ENCODE data around the gene NACC2.
A peak's percentile ranks its signal among the peaks of the same experiment; 100 is the strongest.

The NACC2 gene

GRCh38 chr9:135974220-135974573 lies 120.9 kb downstream of the NACC2 start:
- TF ChIP-seq RARB (CRISPR knock-in tag; IDR thresholded peaks at IDR 0.05) (no peak), TSHZ2 (CRISPR knock-in tag; IDR thresholded peaks at IDR 0.05) (no peak), GLIS3 (CRISPR knock-in tag; IDR thresholded peaks at IDR 0.05) (no peak)
- no peak for ATAC-seq

- TF ChIP-seq OSR1 (CRISPR knock-in tag; IDR thresholded peaks at IDR 0.05) (no peak), BACH2 (CRISPR knock-in tag; IDR thresholded peaks at IDR 0.05; ENCODE audit: borderline replicate concordance) (no peak), ESRRG (CRISPR knock-in tag; IDR thresholded peaks at IDR 0.05) (no peak), ARNTL (CRISPR knock-in tag; IDR thresholded peaks at IDR 0.05; ENCODE audit: borderline replicate concordance, low read depth) (no peak), CREB5 (CRISPR knock-in tag; IDR thresholded peaks at IDR 0.05; ENCODE audit: low read depth) (no peak), ZNF70 (CRISPR knock-in tag; IDR thresholded peaks at IDR 0.05) (no peak), ZNF565 (CRISPR knock-in tag; conservative IDR thresholded peaks at IDR 0.05; ENCODE audit: low read depth) (no peak), ZFP3 (CRISPR knock-in tag; IDR thresholded peaks at IDR 0.05) (no peak), PATZ1 (CRISPR knock-in tag; IDR thresholded peaks at IDR 0.05; ENCODE audit: borderline replicate concordance) (no peak), GLIS3 (CRISPR knock-in tag; IDR thresholded peaks at IDR 0.05) (no peak), ZNF8 (CRISPR knock-in tag; IDR thresholded peaks at IDR 0.05) (no peak), ISL1 (CRISPR knock-in tag; IDR thresholded peaks at IDR 0.05) (no peak), TOX (CRISPR knock-in tag; IDR thresholded peaks at IDR 0.05; ENCODE audit: borderline replicate concordance) (no peak), ZC3H10 (CRISPR knock-in tag; IDR thresholded peaks at IDR 0.05) (no peak), POU6F1 (CRISPR knock-in tag; IDR thresholded peaks at IDR 0.05; ENCODE audit: borderline replicate concordance, low read depth) (no peak), SNAI2 (CRISPR knock-in tag; IDR thresholded peaks at IDR 0.05) (no peak), TCF4 (CRISPR knock-in tag; IDR thresholded peaks at IDR 0.05; ENCODE audit: borderline replicate concordance) (no peak), PPARA (CRISPR knock-in tag; IDR thresholded peaks at IDR 0.05; ENCODE audit: borderline replicate concordance) (no peak), ZFP30 (CRISPR knock-in tag; IDR thresholded peaks at IDR 0.05) (no peak), RARB (CRISPR knock-in tag; IDR thresholded peaks at IDR 0.05) (no peak)
These were observed 121.5 kb downstream of the NACC2 start for GRCh38 chr9:135973277-135974219.

GRCh38 chr9:135971892-135972291 lies 123.2 kb downstream of the NACC2 start:
- TF ChIP-seq ZNF565 (CRISPR knock-in tag; conservative IDR thresholded peaks at IDR 0.05; ENCODE audit: low read depth) (no peak), ARNTL (CRISPR knock-in tag; IDR thresholded peaks at IDR 0.05; ENCODE audit: borderline replicate concordance, low read depth) (no peak), CSDC2 (CRISPR knock-in tag; IDR thresholded peaks at IDR 0.05) (0 out of 2 replicates have a peak, but pooled peaks have one; percentile 75), ISL1 (CRISPR knock-in tag; IDR thresholded peaks at IDR 0.05) (no peak)
- ATAC-seq = no peak

More at GRCh38 chr9:135973277-135974219, 121.5 kb downstream of the NACC2 start:
- no peak for ATAC-seq
